GM12892 (cell line): ENCODE results near the gene ERBB4.

Experiments
- POLR2A ChIP-seq: IDR thresholded peaks from 2 replicates; pipeline ENCODE4 v1.6.1; 2011; ENCODE audit warnings: low read depth, low read length, control low read depth
- POLR2AphosphoS5 ChIP-seq: IDR thresholded peaks from 2 replicates; pipeline ENCODE4 v1.6.1; 2011; ENCODE audit warnings: low read depth, low read length, control low read depth
- TAF1 ChIP-seq: IDR thresholded peaks from 2 replicates; pipeline ENCODE4 v1.6.1; 2011; ENCODE audit warnings: low read depth, mild to moderate bottlenecking, control low read depth, low read length, borderline replicate concordance

DNA sequence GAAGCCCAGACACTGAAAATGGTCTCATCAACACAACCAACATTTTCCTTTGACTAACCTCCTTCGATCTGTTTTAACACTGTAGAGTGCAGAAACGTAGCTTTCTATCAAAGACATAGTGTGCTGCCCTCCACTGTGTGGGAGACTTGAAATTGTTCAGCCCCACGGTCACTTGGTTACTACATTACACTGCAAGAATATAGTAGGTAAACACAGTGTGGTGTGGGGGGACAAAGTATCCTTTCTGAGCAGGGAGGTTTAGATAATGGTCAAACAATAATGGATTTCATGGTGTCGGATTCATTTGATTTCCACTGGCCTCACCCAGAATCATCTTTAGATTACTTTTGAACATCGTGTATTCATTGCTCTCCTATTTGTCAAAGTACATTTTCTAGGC lies 181.0 kb downstream of the ERBB4 start:
- no peak for TF ChIP-seq TAF1
- TF ChIP-seq POLR2A = no peak
- TF ChIP-seq POLR2AphosphoS5 = no peak
